HUES64 (cell line): ENCODE data around the gene SPACA7.
"Not testable (repeated sequence)": the region's sequence is repeated elsewhere in the genome, so short reads cannot be mapped to it uniquely, and the experiment has no call there.

Source experiments
- H3K27ac ChIP-seq: 2 replicates; pipeline ENCODE4 v1.7.0; 2013; ENCODE audit warnings: low read depth, low read length, inconsistent platforms
- H3K27me3 ChIP-seq: 2 replicates; pipeline ENCODE4 v1.6.1; 2013; ENCODE audit warnings: mild to moderate bottlenecking, low read length; ENCODE audit not compliant: insufficient read depth
- H3K36me3 ChIP-seq: 2 replicates; pipeline ENCODE4 v1.6.1; 2013; ENCODE audit warnings: mild to moderate bottlenecking, low read length; ENCODE audit not compliant: insufficient read depth
- H3K4me1 ChIP-seq: 2 replicates; pipeline ENCODE4 v1.6.1; 2013; ENCODE audit warnings: mild to moderate bottlenecking, low read length, moderate library complexity; ENCODE audit not compliant: insufficient read depth
- H3K4me3 ChIP-seq: 2 replicates; pipeline ENCODE4 v1.5.1; 2013; ENCODE audit warnings: mild to moderate bottlenecking, low read length, moderate library complexity
- H3K9ac ChIP-seq: 2 replicates; pipeline ENCODE4 v1.6.1; 2013; ENCODE audit warnings: mild to moderate bottlenecking, low read depth, low read length
- H3K9me3 ChIP-seq: 2 replicates; pipeline ENCODE4 v1.6.1; 2013; ENCODE audit warnings: low read depth, low read length; ENCODE audit not compliant: insufficient read depth
- WGBS: fragments of 150-250, 120-280 bp; methylation state at CpG from one replicate; pipeline ENCODE4 v1.1.7; 2013; ENCODE audit warnings: missing lambda C conversion rate; 5-methylcytosine and 5-hydroxymethylcytosine counted together

Gene SPACA7

DNA sequence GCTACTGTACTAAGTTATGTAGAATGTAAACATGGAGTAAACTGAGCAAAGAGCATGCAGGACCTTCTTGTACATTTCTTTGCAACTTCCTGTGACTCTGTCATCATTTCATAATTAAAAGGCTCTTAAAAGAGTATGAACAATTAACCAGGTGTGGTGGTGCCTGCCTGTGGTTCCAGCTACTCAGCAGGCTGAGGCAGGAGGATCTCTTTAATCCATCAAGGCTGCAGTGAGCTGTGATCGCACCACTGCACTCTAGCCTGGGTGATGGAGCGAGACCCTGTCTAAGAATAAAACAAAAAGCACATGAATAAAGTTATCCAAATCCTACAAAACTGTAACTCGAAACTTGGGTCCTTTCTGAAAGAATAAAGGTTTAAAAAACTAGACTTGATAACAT, 5.8 kb upstream of the SPACA7 start:
- Histone ChIP-seq H3K4me3 (no peak overlapping the region), H3K36me3 (no peaks in the 10 kb centered on the region), H3K27ac (no peak overlapping the region), H3K9ac (no peak overlapping the region), H3K4me1 (no peaks in the 10 kb centered on the region), H3K9me3 (no peaks in the 10 kb centered on the region), H3K27me3 (no peaks in the 10 kb centered on the region)
- 91% methylated on average over 3 of the region's 3 CpGs for WGBS

DNA sequence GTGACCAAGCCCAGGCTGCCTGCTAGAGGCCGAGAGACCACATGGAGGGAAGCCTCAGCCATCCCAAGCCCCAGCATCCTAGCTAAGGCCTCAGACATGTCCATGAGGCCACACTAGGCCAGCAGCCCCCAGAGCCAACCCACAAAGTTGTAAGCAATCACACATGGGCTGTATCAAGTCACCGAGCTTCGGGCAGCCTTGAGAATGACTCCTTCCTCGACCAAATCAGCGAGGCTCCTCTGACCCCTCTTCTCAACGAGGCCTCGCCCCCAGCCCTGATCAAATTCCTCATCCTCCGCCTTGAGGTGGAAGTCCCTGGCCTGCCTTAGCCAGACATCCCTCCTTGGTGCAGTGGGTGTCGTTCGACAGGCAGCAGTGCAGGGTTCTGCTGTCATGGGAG, 1.9 kb upstream of the SPACA7 start:
- Histone ChIP-seq H3K4me1 (no peaks in the 10 kb centered on the region), H3K9me3 (no peaks in the 10 kb centered on the region), H3K27me3 (no peaks in the 10 kb centered on the region), H3K9ac (no peak overlapping the region), H3K27ac (no peak overlapping the region), H3K4me3 (no peak overlapping the region), H3K36me3 (no peaks in the 10 kb centered on the region)
- WGBS, result 87% methylated on average over 10 of the region's 10 CpGs

DNA sequence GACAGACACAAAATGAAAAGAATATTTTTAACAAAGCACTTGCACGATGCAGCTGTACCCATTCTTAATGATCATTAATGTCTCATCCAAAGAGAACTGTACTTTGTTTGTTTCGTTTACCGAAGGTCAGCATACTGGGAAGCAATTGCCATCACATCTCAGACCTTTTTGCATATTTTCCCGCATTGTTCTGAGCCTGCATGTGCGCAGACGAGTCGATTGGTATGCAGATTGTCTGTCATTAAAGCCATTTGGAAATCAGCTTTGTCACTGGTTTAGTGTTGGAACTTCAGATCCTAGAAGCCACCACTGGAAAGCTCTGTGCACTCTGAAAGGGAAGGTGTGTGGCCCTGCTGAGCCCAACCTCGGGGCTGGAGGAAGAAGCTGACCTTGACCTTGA, 15.6 kb downstream of the SPACA7 start:
- 0 out of 2 replicates have a peak, but pooled peaks cover 2% of the 10 kb centered on the region for H3K9me3 ChIP-seq
- 78% methylated on average over 8 of the region's 8 CpGs for WGBS
- no peaks in the 10 kb centered on the region for H3K27me3 ChIP-seq
- H3K4me3 ChIP-seq, result no peak overlapping the region
- no peaks in the 10 kb centered on the region for H3K36me3 ChIP-seq
- no peaks in the 10 kb centered on the region for H3K4me1 ChIP-seq
- H3K27ac ChIP-seq, result no peak overlapping the region
- no peak overlapping the region for H3K9ac ChIP-seq

DNA sequence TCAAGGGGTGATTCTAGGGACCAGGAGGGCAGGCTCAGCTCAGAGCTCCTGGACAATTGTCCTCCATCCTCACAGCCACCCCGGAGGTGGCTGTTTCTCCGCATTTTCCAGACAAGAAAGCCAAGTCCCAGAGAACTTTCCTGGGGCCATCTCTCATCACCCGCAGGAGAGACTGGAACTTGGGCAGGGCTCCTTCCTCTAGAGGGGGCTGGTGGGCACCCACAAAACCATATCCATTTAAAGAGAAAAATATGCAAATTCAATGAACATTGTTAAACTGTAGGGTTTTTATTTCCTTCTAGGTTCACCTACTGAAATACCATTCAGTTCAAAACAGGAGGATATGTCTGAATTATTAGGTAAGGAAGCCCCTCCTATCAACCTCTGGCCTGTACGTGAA, 16.6 kb downstream of the SPACA7 start:
- no peak overlapping the region for H3K4me3 ChIP-seq
- no peaks in the 10 kb centered on the region for H3K27me3 ChIP-seq
- H3K36me3 ChIP-seq, result no peaks in the 10 kb centered on the region
- no peak overlapping the region for H3K9ac ChIP-seq
- no peaks in the 10 kb centered on the region for H3K9me3 ChIP-seq
- 85% methylated on average over 4 of the region's 4 CpGs for WGBS
- no peaks in the 10 kb centered on the region for H3K4me1 ChIP-seq
- H3K27ac ChIP-seq, result no peak overlapping the region

DNA sequence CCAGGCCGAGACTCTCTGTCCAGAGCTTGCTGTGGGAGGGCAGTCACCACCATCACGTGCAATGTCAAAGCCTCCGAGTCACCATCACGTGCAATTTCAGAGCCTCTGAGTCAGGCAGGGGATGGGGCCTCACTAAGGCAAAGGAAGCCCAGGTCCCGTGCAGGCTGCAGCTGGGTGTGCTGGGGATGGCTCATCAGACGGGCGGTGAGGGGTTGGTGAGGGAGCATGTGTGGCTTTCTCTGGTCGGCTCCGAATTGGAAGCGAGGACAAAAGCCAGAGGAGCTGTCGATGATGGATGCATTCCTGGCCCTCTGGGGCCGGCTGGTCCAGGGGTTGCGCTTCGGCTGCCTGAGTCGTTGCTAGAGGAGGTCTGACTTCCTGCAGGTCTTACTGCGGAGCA, 18.9 kb downstream of the SPACA7 start:
- not testable (repeated sequence) for H3K9me3 ChIP-seq, H3K27ac ChIP-seq, H3K36me3 ChIP-seq, H3K9ac ChIP-seq, H3K4me3 ChIP-seq, H3K4me1 ChIP-seq, H3K27me3 ChIP-seq
- 82% methylated on average over 16 of the region's 16 CpGs for WGBS

DNA sequence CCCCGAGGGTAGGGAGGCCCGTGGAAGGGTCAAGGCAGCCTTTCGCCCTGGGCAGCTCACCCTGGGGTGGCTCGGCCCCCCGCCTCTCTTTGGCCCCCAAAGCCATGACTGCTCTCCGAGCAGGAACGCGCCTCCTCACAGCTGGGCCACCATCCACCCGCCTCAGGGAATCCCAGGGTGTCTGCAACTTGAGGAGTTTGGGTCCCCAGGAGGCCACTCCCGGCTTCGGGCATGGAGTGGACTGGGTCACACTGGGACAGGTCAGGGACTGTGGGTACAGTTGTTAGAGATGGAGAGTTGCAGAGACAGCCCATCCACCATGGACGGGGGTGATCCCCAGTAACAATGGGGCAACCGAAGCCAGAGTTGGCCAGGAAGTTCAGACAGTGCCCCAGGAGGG, 19.8 kb downstream of the SPACA7 start:
- H3K27ac ChIP-seq, H3K9me3 ChIP-seq, H3K4me1 ChIP-seq, H3K27me3 ChIP-seq, H3K36me3 ChIP-seq, H3K9ac ChIP-seq, H3K4me3 ChIP-seq: not testable (repeated sequence)
- WGBS, result 94% methylated on average over 13 of the region's 13 CpGs

DNA sequence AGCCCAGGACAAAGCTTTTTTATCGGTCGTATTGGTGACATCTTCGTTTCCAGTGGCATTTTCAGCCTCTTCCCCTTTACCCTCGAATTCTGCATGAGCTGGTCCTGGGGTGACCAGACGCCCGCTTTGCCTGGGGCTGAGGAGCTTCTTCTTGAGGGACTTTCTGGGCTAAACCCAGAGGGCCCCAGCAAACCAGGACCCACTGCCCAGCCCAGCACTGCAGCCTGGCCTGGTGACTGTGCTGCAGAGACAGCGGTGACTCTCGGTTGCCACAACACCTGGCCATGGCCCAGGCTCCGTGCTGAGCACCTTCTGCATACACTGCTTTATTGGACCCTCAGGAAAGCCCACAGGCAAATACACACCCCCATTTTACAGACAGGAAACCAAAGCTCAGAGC, 21.0 kb downstream of the SPACA7 start:
- no peak overlapping the region for H3K27ac ChIP-seq
- WGBS, result 94% methylated on average over 9 of the region's 9 CpGs

DNA sequence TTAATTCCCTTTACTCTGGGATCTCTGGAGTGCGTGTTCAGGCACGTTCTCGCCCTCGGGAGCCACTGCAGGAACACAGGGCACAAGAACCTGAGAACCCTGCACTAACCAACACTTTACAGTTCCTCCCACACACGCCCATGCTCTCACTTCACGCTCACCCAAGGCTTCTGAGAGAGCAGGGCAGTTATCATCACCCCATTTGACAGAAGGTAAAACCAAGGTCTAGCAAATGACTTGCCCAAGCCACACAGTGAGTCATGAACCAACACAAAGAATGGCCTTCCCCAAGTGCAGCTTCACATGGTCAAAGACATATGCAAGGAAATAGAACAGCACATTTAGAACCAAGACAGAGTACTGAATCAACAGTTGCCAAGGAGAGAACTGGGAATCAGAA, 22.2 kb downstream of the SPACA7 start:
- not testable (repeated sequence) for H3K9ac ChIP-seq, H3K27me3 ChIP-seq, H3K4me3 ChIP-seq, H3K4me1 ChIP-seq, H3K27ac ChIP-seq, H3K36me3 ChIP-seq, H3K9me3 ChIP-seq
- WGBS, result 90% methylated on average over 4 of the region's 6 CpGs

More for the DNA sequence above, 21.0 kb downstream of the SPACA7 start:
- no peak overlapping the region for H3K9ac ChIP-seq
- H3K36me3 ChIP-seq, result no peaks in the 10 kb centered on the region
- H3K4me3 ChIP-seq, result no peak overlapping the region
- H3K27me3 ChIP-seq, result no peaks in the 10 kb centered on the region
- no peaks in the 10 kb centered on the region for H3K9me3 ChIP-seq
- no peaks in the 10 kb centered on the region for H3K4me1 ChIP-seq

DNA sequence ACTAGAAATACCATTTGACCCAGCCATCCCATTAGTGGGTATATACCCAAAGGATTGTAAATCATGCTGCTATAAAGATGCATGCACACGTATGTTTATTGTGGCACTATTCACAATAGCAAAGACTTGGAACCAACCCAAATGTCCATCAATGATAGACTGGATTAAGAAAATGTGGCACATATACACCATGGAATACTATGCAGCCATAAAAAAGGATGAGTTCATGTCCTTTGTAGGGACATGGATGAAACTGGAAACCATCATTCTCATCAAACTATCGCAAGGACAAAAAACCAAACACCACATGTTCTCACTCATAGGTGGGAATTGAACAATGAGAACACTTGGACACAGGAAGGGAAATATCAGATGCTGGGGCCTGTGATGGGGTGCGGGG, 33.7 kb downstream of the SPACA7 start:
- not testable (repeated sequence) for H3K4me1 ChIP-seq, H3K27ac ChIP-seq, H3K36me3 ChIP-seq, H3K9ac ChIP-seq, H3K4me3 ChIP-seq, H3K27me3 ChIP-seq
- WGBS, result 90% methylated on average over 1 of the region's 3 CpGs
- H3K9me3 ChIP-seq, result peaks cover 18% of the 10 kb centered on the region; the same call in 1 of the 2 replicates

DNA sequence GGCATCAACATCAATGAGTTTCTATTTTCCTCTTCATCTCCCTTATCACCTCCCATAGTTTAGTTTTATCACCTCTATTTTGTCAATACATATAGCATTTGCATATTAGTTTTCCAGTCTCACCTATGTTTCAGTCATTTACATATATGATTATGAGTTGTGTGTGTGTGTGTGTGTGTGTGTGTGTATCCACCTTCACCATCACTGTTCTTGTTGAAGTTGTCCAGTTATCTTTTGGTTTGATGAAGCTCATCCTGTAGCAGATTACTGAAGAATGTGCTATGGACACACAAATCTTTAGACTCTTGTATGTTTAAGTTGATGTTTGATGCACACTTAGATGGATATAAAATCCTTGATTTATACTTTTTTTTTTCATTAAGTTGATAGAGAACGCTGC, 40.5 kb downstream of the SPACA7 start:
- no CpG with 5 or more reads among the region's 1 CpG for WGBS
- no peaks in the 10 kb centered on the region for H3K27me3 ChIP-seq
- H3K9me3 ChIP-seq, result peaks cover 69% of the 10 kb centered on the region
- no peak overlapping the region for H3K9ac ChIP-seq
- H3K4me1 ChIP-seq, result no peaks in the 10 kb centered on the region
- H3K4me3 ChIP-seq, result no peak overlapping the region
- H3K36me3 ChIP-seq, result no peaks in the 10 kb centered on the region
- H3K27ac ChIP-seq, result no peak overlapping the region

DNA sequence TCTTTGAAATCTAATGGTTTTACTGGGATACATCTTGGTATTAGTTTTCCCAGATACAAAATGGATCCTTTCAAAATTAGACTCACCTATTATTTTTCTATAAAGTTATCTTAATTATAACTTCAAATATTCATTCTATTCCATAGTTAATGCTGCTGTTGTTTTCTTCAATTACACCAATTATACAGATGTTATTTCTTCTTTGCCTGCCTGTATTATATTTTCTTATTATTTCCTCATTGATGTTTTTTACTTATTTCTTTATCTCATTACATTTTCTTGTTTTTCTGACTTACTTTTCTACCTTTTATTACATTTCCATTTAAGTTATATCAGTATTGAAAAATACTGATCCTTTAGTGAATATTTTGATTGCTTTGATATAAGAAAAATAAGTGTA, 40.9 kb downstream of the SPACA7 start:
- no peaks in the 10 kb centered on the region for H3K4me1 ChIP-seq
- no peaks in the 10 kb centered on the region for H3K27me3 ChIP-seq
- H3K4me3 ChIP-seq, result no peak overlapping the region
- H3K36me3 ChIP-seq, result no peaks in the 10 kb centered on the region
- peaks cover 74% of the 10 kb centered on the region for H3K9me3 ChIP-seq
- H3K27ac ChIP-seq, result no peak overlapping the region
- H3K9ac ChIP-seq, result no peak overlapping the region

DNA sequence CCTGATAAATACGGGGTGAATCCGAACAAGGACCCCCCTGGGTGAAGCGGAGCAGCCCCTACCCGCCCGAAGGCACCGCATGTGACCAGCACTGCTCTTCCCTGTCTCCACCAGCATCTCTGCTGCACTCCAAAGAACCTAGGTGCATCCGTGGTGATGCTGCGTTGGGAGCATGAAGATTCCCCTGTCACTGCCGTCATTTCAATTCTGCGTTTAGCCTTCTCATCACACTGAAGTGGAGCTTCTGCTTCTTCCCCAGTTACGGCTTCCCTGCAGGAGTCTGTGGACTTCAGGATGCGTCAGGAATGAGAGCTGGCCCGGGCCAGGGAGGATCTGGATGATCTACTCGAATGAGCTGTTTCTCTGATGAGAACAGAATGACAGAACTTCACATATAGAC, 47.9 kb downstream of the SPACA7 start:
- Histone ChIP-seq H3K9me3 (peaks cover 67% of the 10 kb centered on the region), H3K9ac (no peak overlapping the region), H3K4me3 (no peak overlapping the region), H3K27ac (no peak overlapping the region), H3K4me1 (no peaks in the 10 kb centered on the region), H3K27me3 (no peaks in the 10 kb centered on the region), H3K36me3 (no peaks in the 10 kb centered on the region)
- 85% methylated on average over 14 of the region's 14 CpGs for WGBS
